ENCODE data around the gene CATSPERE.

DNA sequence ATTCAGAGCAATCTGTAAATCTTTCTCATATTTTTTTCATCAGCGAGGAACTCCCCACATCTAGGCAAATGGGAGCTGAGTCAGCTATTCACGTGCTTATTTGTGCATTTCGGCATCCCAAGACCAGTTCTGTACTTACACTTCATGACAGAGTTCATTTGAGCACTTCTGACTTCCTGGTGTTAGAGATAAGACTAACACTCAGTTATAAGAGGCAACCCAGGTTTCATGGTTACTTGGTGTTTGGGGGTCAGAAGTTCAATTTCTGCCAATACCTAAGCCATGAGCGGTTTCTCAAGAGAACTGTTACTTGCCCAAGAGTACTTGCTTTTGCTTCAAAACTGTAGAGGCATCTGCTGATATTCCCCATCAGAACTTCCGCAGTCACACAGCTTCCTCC is 167.7 kb downstream of the CATSPERE start:
- TF ChIP-seq, protein P1, sequence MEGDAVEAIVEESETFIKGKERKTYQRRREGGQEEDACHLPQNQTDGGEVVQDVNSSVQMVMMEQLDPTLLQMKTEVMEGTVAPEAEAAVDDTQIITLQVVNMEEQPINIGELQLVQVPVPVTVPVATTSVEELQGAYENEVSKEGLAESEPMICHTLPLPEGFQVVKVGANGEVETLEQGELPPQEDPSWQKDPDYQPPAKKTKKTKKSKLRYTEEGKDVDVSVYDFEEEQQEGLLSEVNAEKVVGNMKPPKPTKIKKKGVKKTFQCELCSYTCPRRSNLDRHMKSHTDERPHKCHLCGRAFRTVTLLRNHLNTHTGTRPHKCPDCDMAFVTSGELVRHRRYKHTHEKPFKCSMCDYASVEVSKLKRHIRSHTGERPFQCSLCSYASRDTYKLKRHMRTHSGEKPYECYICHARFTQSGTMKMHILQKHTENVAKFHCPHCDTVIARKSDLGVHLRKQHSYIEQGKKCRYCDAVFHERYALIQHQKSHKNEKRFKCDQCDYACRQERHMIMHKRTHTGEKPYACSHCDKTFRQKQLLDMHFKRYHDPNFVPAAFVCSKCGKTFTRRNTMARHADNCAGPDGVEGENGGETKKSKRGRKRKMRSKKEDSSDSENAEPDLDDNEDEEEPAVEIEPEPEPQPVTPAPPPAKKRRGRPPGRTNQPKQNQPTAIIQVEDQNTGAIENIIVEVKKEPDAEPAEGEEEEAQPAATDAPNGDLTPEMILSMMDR (IDR thresholded peaks at IDR 0.05; ENCODE audit: insufficient read depth, low read depth, low read length) = no peak
- TF ChIP-seq EZH2 (IDR thresholded peaks at IDR 0.05; ENCODE audit: insufficient read depth, low read length) = no peak
